K562 (cell line): Measurements from ENCODE around the gene IL20RB. TPM values are rescaled to one million over a fixed set of nuclear protein-coding genes. Genes with fewer than 3 reads are reported as not detected.

Experiments
- ATAC-seq: fragments of 200-7000 bp; cut with Tn5 transposase; 3 replicates; pipeline ENCODE4 v1.9.1; 2020; ENCODE audit warnings: moderate library complexity
- BruUV-seq: library from RNA; stranded (reverse); fragments of 400-500 nt; replicated peaks from 2 replicates; lab custom pipeline; 2021; lab: Mats Ljungman, UMichigan
- CTCF ChIA-PET: fragments of 300-600 bp; formaldehyde crosslinking; extraction: SDS; loops from one replicate; lab custom pipeline; 2021; ENCODE audit warnings: low intra/inter-chr PET ratio; lab: Yijun Ruan, JAX
- POLR2A ChIA-PET: fragments of 300-600, 350-650 bp; sonication (Branson Sonifier 250); formaldehyde crosslinking; extraction: SDS; loops from one replicate; lab custom pipeline; 2021; ENCODE audit warnings: antibody characterized with exemption, inconsistent platforms; lab: Yijun Ruan, JAX
- DNase-seq, 4 experiments: peaks; one replicate each; pipeline versions ENCODE4 v3.0.0 to v3.0.0-alpha.2; 2011 to 2018; ENCODE audit warnings: low spot score in 3 of 4, mixed read lengths in 3 of 4; ENCODE audit errors: extremely low read depth in 1 of 4
- FAIRE-seq: peaks from 2 replicates; lab custom pipeline; 2011; peaks lifted over from hg19 to GRCh38; lab: Jason Lieb, UNC
- H2AFZ ChIP-seq: 2 replicates; pipeline ENCODE4 v1.6.0; 2011; ENCODE audit warnings: low read depth, low read length, control low read depth, inconsistent platforms
- H3K27ac ChIP-seq: fragments of 200-600 bp; 3 replicates; pipeline ENCODE4 v1.8.0; 2011; ENCODE audit warnings: low read depth, mild to moderate bottlenecking, control low read depth, inconsistent platforms, low read length, moderate library complexity, mixed read lengths; ENCODE audit errors: extremely low read depth
- H3K27me3 ChIP-seq, 2 experiments: fragments of 300-600 bp in 1 of 2; 2 replicates in 1 of 2; 3 replicates in 1 of 2; pipeline versions ENCODE4 v1.6.0 to v1.8.0; 2011; ENCODE audit warnings: inconsistent platforms in 2 of 2, low read length in 2 of 2, mild to moderate bottlenecking in 1 of 2, mixed read lengths in 1 of 2, moderate library complexity in 1 of 2; ENCODE audit not compliant: control insufficient read depth in 2 of 2, insufficient read depth in 2 of 2
- H3K36me3 ChIP-seq: fragments of 300-600 bp; 3 replicates; pipeline ENCODE4 v1.8.0; 2011; ENCODE audit warnings: mild to moderate bottlenecking, low read length, inconsistent platforms; ENCODE audit not compliant: control insufficient read depth, insufficient read depth
- H3K4me1 ChIP-seq, 2 experiments: fragments of 200-600 bp in 1 of 2; replicated peaks in 1 of 2; 2 replicates in 1 of 2; 3 replicates in 1 of 2; pipeline versions ENCODE4 v1.5.1 to v1.8.0; 2011; ENCODE audit warnings: inconsistent platforms in 2 of 2, low read length in 2 of 2, mild to moderate bottlenecking in 1 of 2, mixed read lengths in 1 of 2, moderate library complexity in 1 of 2; ENCODE audit not compliant: control insufficient read depth in 2 of 2, insufficient read depth in 2 of 2
- H3K4me2 ChIP-seq: 2 replicates; pipeline ENCODE4 v1.6.1; 2011; ENCODE audit warnings: low read length, control low read depth, inconsistent platforms, mixed read lengths; ENCODE audit not compliant: insufficient read depth
- H3K4me3 ChIP-seq: fragments of 200-600 bp; sonication (generic), shearing (Covaris generic); 2 replicates; pipeline ENCODE4 v1.5.1; 2016; ENCODE audit warnings: control low read depth, inconsistent platforms
- H3K79me2 ChIP-seq: fragments of 200-600 bp; 3 replicates; pipeline ENCODE4 v1.8.0; 2011; ENCODE audit warnings: low read length, inconsistent platforms; ENCODE audit not compliant: control insufficient read depth, insufficient read depth
- H3K9ac ChIP-seq, 2 experiments: 2 replicates each; pipeline versions ENCODE4 v1.6.0 to v1.6.1; 2011; ENCODE audit warnings: low read depth in 2 of 2, low read length in 2 of 2, control low read depth in 1 of 2, inconsistent platforms in 1 of 2, mild to moderate bottlenecking in 1 of 2, mixed read lengths in 1 of 2; ENCODE audit not compliant: insufficient read depth in 1 of 2
- H3K9me1 ChIP-seq: one replicate; pipeline ENCODE4 v1.6.0; 2011; ENCODE audit warnings: inconsistent platforms, mild to moderate bottlenecking, low read length, moderate library complexity; ENCODE audit not compliant: control insufficient read depth, insufficient read depth
- H3K9me3 ChIP-seq: replicated peaks from 2 replicates; pipeline ENCODE4 v1.5.1; 2011; ENCODE audit warnings: low read depth, low read length, inconsistent platforms; ENCODE audit not compliant: control insufficient read depth, insufficient read depth
- H4K20me1 ChIP-seq: replicated peaks from 2 replicates; pipeline ENCODE4 v1.6.1; 2011; ENCODE audit warnings: low read length, inconsistent platforms, mixed read lengths; ENCODE audit not compliant: control insufficient read depth, insufficient read depth
- C11orf30 ChIP-seq: fragments of 450-650 bp; IDR thresholded peaks from 2 replicates; pipeline ENCODE4 v1.6.1; 2016; ENCODE audit warnings: low read depth, mild to moderate bottlenecking
- FOSL1 ChIP-seq: fragments of 200-800 bp; sonication (Bioruptor generic); conservative IDR thresholded peaks from 2 replicates; pipeline ENCODE4 v1.6.1; 2016; ENCODE audit warnings: missing genetic modification characterization, missing compliant biosample characterization
- GABPB1 ChIP-seq: sonication (generic); formaldehyde crosslinking; IDR thresholded peaks from 2 replicates; pipeline ENCODE4 v1.8.0; 2022; ENCODE audit warnings: mild to moderate bottlenecking, missing genetic modification reagents
- NR2C1 ChIP-seq, 2 experiments: fragments of 450-650 bp; IDR thresholded peaks; 2 replicates each; pipeline ENCODE4 v1.6.1; 2017; ENCODE audit warnings: mild to moderate bottlenecking in 2 of 2, antibody characterized with exemption in 1 of 2, inconsistent platforms in 1 of 2, missing compliant biosample characterization in 1 of 2, missing genetic modification characterization in 1 of 2
- NR2C2 ChIP-seq, 2 experiments: fragments of 200-800 bp in 1 of 2; sonication (Bioruptor generic) in 1 of 2; sonication (generic) in 1 of 2; formaldehyde crosslinking in 1 of 2; IDR thresholded peaks; 2 replicates each; pipeline versions ENCODE4 v1.6.1 to v1.8.0; 2016 to 2022; ENCODE audit warnings: mild to moderate bottlenecking in 1 of 2, missing compliant biosample characterization in 1 of 2, missing genetic modification characterization in 1 of 2, missing genetic modification reagents in 1 of 2
- RBBP5 ChIP-seq: fragments of 200-600 bp; sonication (generic); IDR thresholded peaks from 2 replicates; pipeline ENCODE4 v1.6.1; 2012; ENCODE audit warnings: borderline replicate concordance, mild to moderate bottlenecking, low read length, control low read depth, inconsistent platforms; ENCODE audit not compliant: insufficient read depth, poor library complexity, severe bottlenecking
- STAG1 ChIP-seq: sonication (generic); formaldehyde crosslinking; IDR thresholded peaks from 2 replicates; pipeline ENCODE4 v1.5.0; 2020; ENCODE audit warnings: missing genetic modification reagents, borderline replicate concordance
- WGBS: fragments of 100-300 bp; shearing (Covaris generic); methylation state at CpG from one replicate; pipeline ENCODE4 v1.1.6; 2016; ENCODE audit warnings: low coverage, mixed read lengths; ENCODE audit not compliant: insufficient coverage; ENCODE audit errors: missing lambda C conversion rate; 5-methylcytosine and 5-hydroxymethylcytosine counted together
- in situ Hi-C: fragments of 300-500 bp; cut with MboI; formaldehyde crosslinking; loops from 4 replicates; pipeline ENCODE4 v1.15.0; 2018; ENCODE audit warnings: inconsistent platforms, mixed read lengths
- intact Hi-C: fragments of 100-400 bp; cut with micrococcal nuclease; formaldehyde crosslinking; loops from 2 replicates; pipeline ENCODE4 v1.14.2; 2022
- polyA plus RNA-seq, 8 experiments: library from polyadenylated mRNA; depleted of rRNA in 4 of 8; stranded (reverse) in 5 of 8; unstranded in 3 of 8; fragments of >200 nt; fragmentation: Nextera tagmentation in 2 of 8; fragmentation: Illumina TruSeq in 1 of 8; extraction: Ambion mirVana in 2 of 8; extraction: Trizol in 1 of 8; gene quantifications; 2 replicates each; pipeline versions ENCODE4 v1.2.1 to v1.2.3, GENCODE V29; 2011 to 2014; ENCODE audit warnings: inconsistent platforms in 1 of 8, missing spikeins in 1 of 8
- total RNA-seq, 7 experiments: library from RNA; depleted of rRNA in 6 of 7; stranded (reverse); fragments of >200 nt in 6 of 7; fragmentation: Illumina TruSeq in 2 of 7; extraction: Trizol in 2 of 7; gene quantifications; 2 replicates each; pipeline versions ENCODE4 v1.2.1 to v1.2.3, GENCODE V29; 2011 to 2021; ENCODE audit warnings: low replicate concordance in 1 of 7

Gene IL20RB
- total and polyA plus RNA-seq, 9 of the 15 experiments (the other 6 are each of a cell fraction or from before 2014, with no cell fraction given), result 0.77 to 9.9 (median 6.1) TPM

DNA sequence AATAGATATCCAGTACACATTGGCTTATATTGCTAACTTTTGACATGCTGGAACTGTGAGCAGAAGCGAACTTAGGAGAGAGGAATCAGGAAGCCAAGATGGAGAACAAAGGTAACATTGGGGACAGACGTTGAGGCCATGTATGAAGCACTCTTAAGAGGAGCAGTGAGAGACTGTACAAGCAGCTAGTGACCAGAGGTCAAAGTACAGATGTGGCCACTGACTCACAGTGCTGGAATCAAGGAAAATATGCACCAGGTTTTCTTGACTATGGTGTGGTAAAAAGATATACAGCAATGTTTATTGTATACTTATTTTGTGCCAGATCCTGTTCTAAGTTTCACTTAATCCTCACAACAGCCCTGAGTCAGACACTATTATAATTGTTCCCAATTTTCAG lies 2.0 kb upstream of the IL20RB start:
- Histone ChIP-seq H3K36me3 (no peaks in the 10 kb centered on the region), H3K4me1 (peaks cover 0 to 17% of the 10 kb centered on the region in 2 experiments; a peak in 3 of 5 replicates), H3K4me2 (no peak overlapping the region), H3K27me3 (no peaks in the 10 kb centered on the region), H2AFZ (no peak overlapping the region), H3K4me3 (no peak overlapping the region), H3K9me1 (no peaks in the 10 kb centered on the region), H3K9me3 (no peaks in the 10 kb centered on the region), H3K9ac (no peak overlapping the region), H3K27ac (no peak overlapping the region), H3K79me2 (no peaks in the 10 kb centered on the region), H4K20me1 (no peaks in the 10 kb centered on the region)
- FAIRE-seq, result no peak
- DNase-seq, result peak in 1 of 4 experiments; percentile 22
- in situ Hi-C loops (no loop called here), intact Hi-C loops (loop anchor here (5.0 kb wide), 2 partner anchors 94 to 204 kb away; partner anchors contain the start of genes NCK1 and STAG1)
- no TSS peak for BruUV-seq
- ChIA-PET CTCF (no interaction called here), POLR2A (interaction anchor here (1.4 kb wide), 1 partner anchor 203 kb away, joined by 3 read pairs; the partner anchor contains the start of gene STAG1)
- no peak for TF ChIP-seq STAG1
- TF ChIP-seq RBBP5, result no peak
- TF ChIP-seq FOSL1, result 0 out of 2 replicates have a peak, but pooled peaks have one; percentile 10
- no peak for TF ChIP-seq NR2C2 (CRISPR knock-in tag; IDR thresholded peaks at IDR 0.05)
- peak; percentile 52; the same call in 1 of the 2 replicates for TF ChIP-seq NR2C2 (tag; IDR thresholded peaks at IDR 0.05)
- TF ChIP-seq C11orf30, result no peak
- no peak for TF ChIP-seq GABPB1 (CRISPR knock-in tag)
- no peak for TF ChIP-seq NR2C1 (IDR thresholded peaks at IDR 0.05)
- peak; percentile 53 for TF ChIP-seq NR2C1 (tag; IDR thresholded peaks at IDR 0.05)
- WGBS, result 33% methylated on average over 2 of the region's 2 CpGs
- peak; percentile 19; the same call in 1 of the 3 replicates for ATAC-seq
